SK-N-SH treated with all-trans-retinoic acid at 6 μM for 48 hours (cell line): ENCODE results near the gene RAD51B.

ENCODE experiments used
- ARNTL ChIP-seq: fragments of 450-650 bp; formaldehyde crosslinking; IDR thresholded peaks from 2 replicates; pipeline ENCODE4 v1.5.0; 2020; ENCODE audit warnings: low read depth, mild to moderate bottlenecking, moderate library complexity, borderline replicate concordance
- CREB5 ChIP-seq: fragments of 250-450 bp; sonication (Bioruptor Pico); IDR thresholded peaks from 2 replicates; pipeline ENCODE4 v1.5.1; 2020; ENCODE audit warnings: low read depth, mild to moderate bottlenecking, moderate library complexity
- ESRRG ChIP-seq: fragments of 250-450 bp; sonication (Bioruptor Pico); IDR thresholded peaks from 2 replicates; pipeline ENCODE4 v1.6.1; 2021; ENCODE audit warnings: mild to moderate bottlenecking
- OSR1 ChIP-seq: fragments of 250-450 bp; sonication (Bioruptor Pico); IDR thresholded peaks from 2 replicates; pipeline ENCODE4 v1.8.0; 2022; ENCODE audit warnings: moderate library complexity, mild to moderate bottlenecking, inconsistent platforms
- PATZ1 ChIP-seq: fragments of 250-450 bp; sonication (Bioruptor Pico); IDR thresholded peaks from 2 replicates; pipeline ENCODE4 v1.8.0; 2020; ENCODE audit warnings: mild to moderate bottlenecking, moderate library complexity, borderline replicate concordance
- RARB ChIP-seq: fragments of 250-450 bp; sonication (Bioruptor Pico); IDR thresholded peaks from 2 replicates; pipeline ENCODE4 v1.8.0; 2021; ENCODE audit warnings: mild to moderate bottlenecking, moderate library complexity
- ZFP3 ChIP-seq: fragments of 250-450 bp; sonication (Bioruptor Pico); IDR thresholded peaks from 2 replicates; pipeline ENCODE4 v1.5.0; 2020; ENCODE audit warnings: mild to moderate bottlenecking, moderate library complexity
- ZFP30 ChIP-seq: fragments of 450-650 bp; formaldehyde crosslinking; IDR thresholded peaks from 2 replicates; pipeline ENCODE4 v1.5.0; 2022; ENCODE audit warnings: mild to moderate bottlenecking, moderate library complexity
- ZNF565 ChIP-seq: fragments of 450-650 bp; formaldehyde crosslinking; conservative IDR thresholded peaks from 2 replicates; pipeline ENCODE4 v1.5.0; 2020; ENCODE audit warnings: low read depth, mild to moderate bottlenecking, moderate library complexity
- ZNF8 ChIP-seq: fragments of 450-650 bp; formaldehyde crosslinking; IDR thresholded peaks from 2 replicates; pipeline ENCODE4 v1.5.0; 2020; ENCODE audit warnings: mild to moderate bottlenecking, moderate library complexity

- TF ChIP-seq PATZ1 (CRISPR knock-in tag), result no peak
- TF ChIP-seq ARNTL (CRISPR knock-in tag), result no peak
- no peak for TF ChIP-seq CREB5 (CRISPR knock-in tag)
- TF ChIP-seq ZFP30, result no peak
- TF ChIP-seq ZNF565 (CRISPR knock-in tag), result no peak
- no peak for TF ChIP-seq ESRRG (CRISPR knock-in tag)
- no peak for TF ChIP-seq RARB (CRISPR knock-in tag)
- TF ChIP-seq ZFP3, result no peak
- TF ChIP-seq ZNF8 (CRISPR knock-in tag), result no peak
- no peak for TF ChIP-seq OSR1 (CRISPR knock-in tag)
These were observed 919.0 kb downstream of the RAD51B start for GRCh38 chr14:68738559-68738958.
